ENCODE data around the gene NUDT2.

Gene NUDT2

DNA sequence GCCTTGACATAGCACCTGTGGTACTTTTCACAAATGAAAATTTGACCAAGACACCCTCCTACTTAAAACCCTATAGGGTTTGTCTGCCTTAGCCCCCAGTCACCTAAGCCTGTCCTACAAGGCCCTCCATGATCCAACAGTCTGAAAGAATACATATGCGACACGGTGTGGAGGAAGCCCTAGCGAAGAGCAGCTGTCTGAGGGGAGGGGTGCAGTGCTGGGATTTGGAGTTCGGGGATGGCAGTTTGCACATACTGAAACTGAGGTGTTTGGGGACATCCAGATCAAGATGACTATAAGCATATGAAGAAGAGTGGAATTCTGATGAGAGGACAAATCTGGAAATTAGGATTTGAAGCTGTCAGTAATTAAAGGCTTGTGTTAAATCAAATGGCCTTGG, 54.5 kb downstream of the NUDT2 start:
- DNase-seq (ENCODE audit: extremely low read depth in 1 of 2, low read depth in 1 of 2) = no peak

DNA sequence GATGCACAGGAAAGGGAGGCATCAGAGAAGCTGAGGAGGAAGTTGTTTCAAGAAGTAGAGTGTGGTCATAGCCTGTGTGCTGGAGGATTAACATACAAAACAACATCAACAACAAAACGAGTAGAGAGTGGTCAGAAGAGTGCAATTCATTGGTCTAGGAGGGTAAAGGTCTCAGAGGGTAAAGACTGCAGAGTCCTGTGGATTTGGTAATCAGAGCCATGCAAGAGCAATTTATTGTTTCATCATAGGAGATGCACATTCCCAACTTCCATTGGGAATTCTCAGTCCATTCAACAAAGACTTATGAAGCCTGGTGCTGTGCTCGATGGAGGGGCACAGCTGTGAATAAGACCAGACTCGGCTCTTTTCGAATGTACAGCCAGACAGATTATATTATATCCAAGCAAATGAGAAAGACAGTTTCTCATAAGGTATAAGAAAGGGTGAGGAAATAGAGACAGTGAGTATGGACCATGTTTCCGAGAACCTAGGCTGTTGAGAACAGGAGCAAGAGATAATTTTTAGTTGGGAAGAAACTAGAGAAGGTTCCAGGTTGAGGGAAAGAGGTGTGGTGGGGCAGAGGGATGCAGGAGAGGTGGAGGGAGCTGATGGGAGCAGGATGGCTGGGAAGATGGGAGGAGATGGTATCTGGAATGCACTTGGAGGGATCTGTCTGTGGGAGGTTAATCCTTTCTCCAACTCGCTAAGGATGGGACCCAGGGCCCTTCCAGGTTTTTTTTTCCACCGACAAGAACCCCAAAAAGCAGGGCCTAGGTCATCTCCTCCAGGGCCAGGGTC, 55.2 kb downstream of the NUDT2 start:
- DNase-seq (ENCODE audit: extremely low read depth in 1 of 2, low read depth in 1 of 2) = no peak

DNA sequence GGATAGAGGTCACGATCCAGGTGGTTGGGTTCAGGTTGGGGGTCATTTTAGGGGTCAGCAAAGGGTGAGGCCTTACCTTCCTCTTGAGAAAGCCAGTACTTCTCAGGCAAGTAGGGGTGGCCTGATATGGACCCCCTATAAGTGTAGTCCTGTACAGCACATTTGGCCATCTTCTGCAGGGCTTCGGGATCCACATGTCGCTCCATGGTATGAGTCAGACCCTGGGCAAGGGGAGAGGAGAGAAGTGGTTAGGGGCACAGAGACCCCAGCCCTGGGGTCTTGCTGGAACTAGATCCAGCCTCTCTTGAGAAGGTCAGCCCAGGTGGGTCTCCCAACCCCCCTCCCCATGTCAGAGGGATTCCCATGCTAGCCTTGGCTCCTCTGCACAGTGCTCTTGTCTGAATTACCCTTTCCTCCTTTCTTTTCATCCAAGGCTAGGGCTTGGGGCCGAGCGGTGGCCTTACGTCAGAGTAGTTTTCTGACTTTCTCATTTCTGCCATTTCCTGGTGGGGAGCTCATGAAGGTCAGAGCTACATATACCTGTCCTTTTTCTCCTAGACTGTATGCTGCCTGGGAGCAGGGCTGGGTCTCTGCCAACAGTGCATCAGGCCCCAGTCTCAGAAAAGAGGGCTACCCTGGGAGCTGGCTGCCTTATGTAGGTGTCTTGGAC, 56.3 kb downstream of the NUDT2 start:
- DNase-seq (ENCODE audit: extremely low read depth in 1 of 2, low read depth in 1 of 2) = no peak

DNA sequence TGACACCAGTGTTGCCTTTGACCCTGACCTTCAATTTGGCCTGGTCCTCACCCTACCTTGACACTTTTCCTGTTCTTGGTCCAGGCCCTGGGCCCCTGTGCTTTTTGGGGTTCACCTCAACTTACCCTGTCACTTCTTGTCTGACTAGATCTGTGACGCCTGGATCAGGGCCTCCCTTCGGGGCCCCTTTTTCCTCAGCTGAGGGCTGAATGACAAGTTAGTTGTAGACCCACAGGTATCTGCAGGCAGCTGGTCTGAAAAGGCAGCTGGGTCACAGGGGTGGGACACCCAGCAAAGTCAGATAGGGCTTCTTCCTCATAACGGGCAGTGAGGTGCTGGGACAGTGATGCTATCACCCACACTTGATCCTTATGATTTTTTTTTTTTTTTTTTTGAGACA, 57.3 kb downstream of the NUDT2 start:
- no peak for DNase-seq (ENCODE audit: extremely low read depth in 1 of 2, low read depth in 1 of 2)

DNA sequence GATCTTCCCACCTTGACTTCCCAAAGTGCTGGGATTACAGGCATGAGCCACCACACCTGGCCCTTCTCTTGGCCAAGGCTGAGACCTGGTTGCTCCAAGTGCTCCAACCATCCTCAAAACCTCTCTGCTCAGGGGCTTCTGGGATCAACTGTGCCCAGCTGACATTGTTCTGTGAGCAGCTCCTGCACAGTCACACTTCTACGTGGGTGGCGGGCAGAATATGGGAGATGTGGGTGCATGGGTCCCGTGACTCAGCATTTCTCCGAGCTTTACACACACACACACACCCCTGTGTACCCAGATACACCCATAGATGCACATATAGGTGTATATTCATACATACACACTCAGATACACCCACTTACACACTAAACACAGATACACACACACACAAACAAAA, 57.9 kb downstream of the NUDT2 start:
- no peak for DNase-seq (ENCODE audit: extremely low read depth in 1 of 2, low read depth in 1 of 2)

DNA sequence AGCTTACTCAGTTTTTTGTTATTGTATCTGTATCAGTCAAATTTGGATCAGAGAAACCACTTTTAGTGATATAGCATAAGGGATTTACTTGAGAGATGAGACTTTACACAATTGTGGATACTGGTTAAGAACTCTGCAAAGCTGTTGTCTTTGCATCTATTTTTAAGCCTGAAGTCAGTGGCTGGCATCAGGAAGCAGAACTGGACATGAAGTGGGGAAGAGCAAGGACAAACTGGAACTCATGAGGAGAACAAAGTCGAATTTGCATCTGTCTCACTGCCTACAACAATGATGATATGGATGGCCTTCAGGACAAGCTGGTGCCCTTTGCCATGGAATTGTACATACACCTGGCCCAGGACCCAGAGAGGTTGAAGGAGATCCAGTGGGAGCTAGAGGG, 63.1 kb downstream of the NUDT2 start:
- no peak for DNase-seq (ENCODE audit: extremely low read depth in 1 of 2, low read depth in 1 of 2)
